HG02763 (cell line): ENCODE data around the gene JSRP1.

Experiments
- ATAC-seq: cut with Tn5 transposase; IDR thresholded peaks from one replicate; pipeline ENCODE4 v1.9.1; 2021; ENCODE audit warnings: mild to moderate bottlenecking, moderate library complexity; ENCODE audit not compliant: unreplicated experiment

The JSRP1 gene

DNA sequence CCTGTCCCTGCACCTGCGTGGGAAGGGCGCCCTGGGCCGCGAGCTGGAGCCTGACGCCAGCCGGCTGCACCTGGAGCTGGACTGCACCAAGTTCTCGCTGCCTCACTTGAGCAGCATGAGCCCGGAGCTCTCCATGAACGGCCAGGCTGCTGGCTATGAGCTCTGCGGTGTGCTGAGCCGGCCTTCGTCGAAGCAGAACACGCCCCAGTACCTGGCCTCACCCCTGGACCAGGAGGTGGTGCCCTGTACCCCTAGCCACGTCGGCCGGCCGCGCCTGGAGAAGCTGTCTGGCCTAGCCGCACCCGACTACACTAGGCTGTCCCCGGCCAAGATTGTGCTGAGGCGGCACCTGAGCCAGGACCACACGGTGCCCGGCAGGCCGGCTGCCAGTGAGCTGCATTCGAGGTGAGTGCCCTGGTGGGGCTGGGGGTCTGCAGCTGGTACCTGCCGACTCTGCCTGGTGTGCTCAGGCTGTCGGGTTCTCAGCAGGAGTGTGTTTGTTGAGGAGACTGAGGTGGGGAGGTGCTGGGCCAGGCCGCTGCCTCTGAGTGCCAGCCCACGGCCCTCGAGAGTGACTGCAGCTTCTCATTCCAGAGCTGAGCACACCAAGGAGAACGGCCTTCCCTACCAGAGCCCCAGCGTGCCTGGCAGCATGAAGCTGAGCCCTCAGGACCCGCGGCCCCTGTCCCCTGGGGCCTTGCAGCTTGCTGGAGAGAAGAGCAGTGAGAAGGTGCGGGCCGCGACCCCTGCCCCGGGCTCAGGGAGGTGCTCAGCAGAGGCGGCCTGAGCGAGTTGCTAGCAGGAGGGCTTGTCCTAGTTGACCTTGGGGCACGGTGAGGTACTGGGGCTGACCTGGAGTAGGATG is 39.6 kb downstream of the JSRP1 start:
- no peak for ATAC-seq

GRCh38 chr19:2215281-2215751 is 40.9 kb downstream of the JSRP1 start:
- ATAC-seq, result no peak

DNA sequence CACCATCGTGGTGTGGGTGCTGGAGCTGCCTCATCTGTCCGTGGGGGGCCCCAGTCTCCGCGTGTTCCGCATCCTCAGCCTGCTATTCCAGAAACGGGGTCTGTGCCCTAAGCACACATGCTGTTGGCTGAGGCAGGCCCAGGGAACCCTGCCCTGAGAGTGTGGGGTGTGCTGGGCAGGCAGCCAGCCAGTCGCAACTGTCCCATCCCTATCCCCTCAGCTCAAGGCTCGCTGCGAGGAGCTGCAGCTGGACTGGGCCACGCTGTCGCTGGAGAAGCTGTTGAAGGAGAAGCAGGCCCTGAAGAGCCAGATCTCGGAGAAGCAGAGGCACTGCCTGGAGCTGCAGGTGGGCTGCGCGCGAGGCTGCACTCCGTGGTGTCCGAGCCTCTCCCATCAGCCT is 42.0 kb downstream of the JSRP1 start:
- no peak for ATAC-seq

GRCh38 chr19:2213799-2214198 is 42.4 kb downstream of the JSRP1 start:
- no peak for ATAC-seq

DNA sequence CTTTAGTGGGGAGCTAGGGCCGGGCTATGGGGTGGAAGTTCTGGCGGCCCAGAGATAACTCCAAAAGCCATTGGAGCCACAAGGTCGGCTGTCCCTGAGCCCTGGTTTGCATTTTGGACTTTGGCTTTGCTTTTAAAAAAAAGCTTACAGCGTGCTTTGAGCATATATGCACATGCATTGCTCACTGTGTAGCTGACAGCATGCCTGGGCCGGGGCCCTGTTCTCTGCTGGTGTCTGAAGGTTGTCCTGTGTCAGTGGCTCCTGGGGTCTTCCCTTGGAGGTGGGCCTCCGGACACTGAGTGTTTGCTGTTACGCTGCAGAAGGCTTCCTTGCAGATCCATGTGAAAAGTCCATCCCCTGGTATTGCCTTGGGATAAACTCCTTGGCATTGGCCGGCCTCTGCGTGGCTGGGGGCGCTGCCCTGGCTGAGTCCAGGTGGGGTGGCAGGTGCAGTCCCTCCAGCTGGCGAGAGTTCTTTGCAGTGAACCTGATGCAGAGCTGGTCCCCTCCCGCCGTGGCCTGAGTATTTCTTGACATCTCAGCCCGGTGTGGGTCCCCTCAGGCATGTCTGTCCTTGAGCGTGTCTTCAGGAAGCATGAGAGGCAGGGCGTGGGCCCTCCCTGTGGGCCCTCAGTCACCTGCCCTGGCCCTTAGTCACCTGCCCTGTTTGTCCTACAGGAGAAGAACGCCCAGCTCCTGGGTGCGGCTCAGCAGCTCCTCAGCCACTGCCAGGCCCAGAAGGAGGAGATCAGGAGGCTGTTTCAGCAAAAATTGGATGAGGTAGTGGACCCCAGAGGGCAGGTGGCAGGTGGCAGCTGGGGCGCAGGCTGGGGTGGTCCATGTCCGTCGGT is 43.1 kb downstream of the JSRP1 start:
- ATAC-seq, result no peak

DNA sequence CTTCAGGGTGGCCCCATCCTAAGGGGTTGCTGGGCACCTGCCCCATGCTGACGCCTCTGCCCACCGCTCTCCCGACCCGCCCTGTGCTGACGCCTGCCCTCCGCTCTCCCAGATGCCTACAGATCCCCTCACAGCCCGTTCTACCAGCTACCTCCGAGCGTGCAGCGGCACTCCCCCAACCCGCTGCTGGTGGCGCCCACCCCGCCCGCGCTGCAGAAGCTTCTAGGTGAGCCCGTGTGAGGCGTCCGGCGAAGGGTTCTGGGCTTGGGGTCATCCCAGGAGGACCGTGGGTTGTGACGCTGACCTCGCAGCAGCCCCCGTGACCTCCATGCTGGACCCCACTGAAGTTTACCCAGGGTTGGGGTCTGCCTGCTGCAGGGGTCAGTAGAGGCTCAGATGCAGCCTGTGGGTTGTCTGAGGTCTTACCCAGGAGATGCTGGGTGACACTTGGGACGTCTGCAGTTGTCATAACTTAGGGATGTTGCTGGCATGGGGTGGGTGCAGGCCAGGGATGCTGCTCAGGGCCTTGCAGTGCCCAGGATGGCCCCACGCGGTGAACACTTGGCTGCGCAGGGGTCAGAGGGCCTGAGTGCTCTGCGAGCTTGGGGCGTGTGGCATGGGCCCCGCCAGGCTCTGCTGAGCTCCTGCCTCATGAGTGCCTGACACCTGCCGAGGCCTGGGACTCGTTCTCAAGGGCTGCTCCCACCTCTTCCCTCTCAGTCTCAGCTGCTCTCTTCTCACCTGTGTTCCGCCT is 45.1 kb downstream of the JSRP1 start:
- no peak for ATAC-seq

- ATAC-seq, result no peak
Measured at GRCh38 chr19:2210206-2210605, 46.0 kb downstream of the JSRP1 start.

DNA sequence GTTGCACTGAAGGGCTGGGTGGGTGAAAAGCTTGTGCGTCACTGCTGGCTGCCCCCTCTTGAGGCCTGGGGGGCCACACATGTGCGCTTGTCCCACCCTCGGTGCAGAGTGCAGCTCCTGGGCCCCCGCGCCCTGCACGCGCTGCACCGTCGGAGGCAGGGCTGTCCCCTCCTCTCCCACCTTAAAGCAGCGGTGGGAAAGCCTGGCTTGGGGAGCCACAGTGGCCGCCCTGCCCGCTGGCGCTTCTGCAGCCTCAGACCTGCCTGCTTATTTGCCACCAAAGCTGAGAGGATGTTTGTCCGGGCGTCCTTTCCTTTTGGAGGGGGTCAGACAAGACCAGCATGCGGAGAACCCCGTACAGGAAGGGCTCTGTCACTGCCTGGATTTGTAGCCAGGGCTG is 46.8 kb downstream of the JSRP1 start:
- ATAC-seq, result no peak

DNA sequence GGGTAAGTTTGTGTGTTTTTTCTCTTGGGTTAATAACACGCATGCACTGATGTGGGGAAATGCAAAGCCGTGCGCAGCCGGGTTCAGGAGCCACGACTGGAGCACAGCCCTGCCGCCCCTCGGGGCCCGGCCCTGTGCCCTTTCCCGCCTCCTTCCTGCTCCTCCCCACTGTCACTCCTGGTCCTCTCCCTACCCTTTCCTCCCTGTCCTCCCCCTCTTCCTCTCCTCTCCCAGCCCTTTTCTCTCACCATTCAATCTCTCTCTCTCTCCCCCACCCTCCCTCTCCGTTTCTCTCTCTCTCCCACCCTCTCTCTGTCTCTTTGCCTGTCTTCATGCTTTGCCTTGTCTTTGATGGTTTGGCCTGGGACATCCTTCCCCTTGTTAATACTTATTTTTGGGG is 47.2 kb downstream of the JSRP1 start:
- no peak for ATAC-seq

- no peak for ATAC-seq
Measured at GRCh38 chr19:2207991-2208860, 48.0 kb downstream of the JSRP1 start.

DNA sequence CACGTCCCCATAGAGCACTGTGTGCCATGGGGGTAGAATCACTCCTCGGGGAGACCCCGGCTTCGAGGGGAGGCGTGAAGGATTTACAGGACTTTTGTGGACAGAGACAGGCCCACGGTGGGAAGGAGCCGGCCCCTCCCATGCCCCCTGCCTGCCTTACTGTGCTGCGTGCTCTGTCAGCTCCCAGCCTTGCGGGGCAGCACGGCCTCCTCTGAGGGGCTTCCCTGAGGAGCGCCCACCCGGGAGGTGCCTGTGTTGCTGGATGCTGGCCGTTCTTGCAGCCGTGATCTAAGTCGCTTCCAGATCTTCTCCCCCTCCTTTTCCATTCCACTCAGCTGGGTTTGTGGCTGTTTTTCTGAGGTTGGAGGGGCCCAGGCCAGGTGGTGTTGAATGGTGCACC is 49.2 kb downstream of the JSRP1 start:
- no peak for ATAC-seq

DNA sequence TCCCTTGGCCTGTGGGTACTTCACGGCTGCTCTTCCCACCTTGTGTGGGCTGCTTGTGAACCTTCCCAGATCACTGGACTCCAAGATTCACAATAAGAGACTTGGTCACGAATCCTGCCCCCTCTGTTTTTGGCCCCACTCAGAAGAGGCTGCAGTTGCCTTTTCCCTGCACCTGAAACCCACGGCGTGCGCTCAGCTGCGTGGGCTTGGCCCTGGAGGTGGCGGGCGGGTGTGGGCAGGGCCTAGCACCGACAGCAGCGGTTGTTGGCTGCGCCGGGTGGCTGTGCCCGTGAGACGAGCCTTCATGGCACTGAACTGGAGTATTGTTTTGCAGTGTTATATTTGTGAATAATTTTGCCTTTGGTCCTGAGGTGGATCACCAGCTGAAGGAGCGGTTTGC is 53.9 kb downstream of the JSRP1 start:
- no peak for ATAC-seq
